ENCODE measurements around the gene RPP30. TPM values are rescaled to one million over a fixed set of nuclear protein-coding genes. Genes with fewer than 3 reads are reported as not detected.

Gene RPP30
- total and polyA plus RNA-seq, 2 experiments from 2014 or later: 89.7 to 142 TPM

GRCh38 chr10:90936276-90936659 is 64.5 kb downstream of the RPP30 start:
- no peaks in the 10 kb centered on the region for H3F3A ChIP-seq (replicated peaks; ENCODE audit: low read depth)
- H3K9me2 ChIP-seq (ENCODE audit: insufficient read depth): no peaks in the 10 kb centered on the region
- H3K4me3 ChIP-seq: no peak overlapping the region
- no peak overlapping the region for H2AFZ ChIP-seq
- peaks cover 8% of the 10 kb centered on the region; the same call in 2 of the 3 replicates for H3K4me1 Mint-ChIP-seq
- no peak overlapping the region for H3K27ac ChIP-seq (ENCODE audit: low read depth)
- H3K4me3 Mint-ChIP-seq: no peak overlapping the region
- H3K36me3 ChIP-seq (ENCODE audit: insufficient read depth): no peaks in the 10 kb centered on the region
- DNase-seq (ENCODE audit: low spot score) (no peak), ATAC-seq (no peak)
- no peaks in the 10 kb centered on the region for H3K79me2 ChIP-seq (replicated peaks; ENCODE audit: insufficient read depth)
- H3K4me1 ChIP-seq (ENCODE audit: insufficient read depth): peaks cover 7% of the 10 kb centered on the region
- peaks cover 100% of the 10 kb centered on the region for H3K27me3 ChIP-seq (ENCODE audit: insufficient read depth)
- TF ChIP-seq JUNB (IDR thresholded peaks at IDR 0.05; ENCODE audit: unreplicated experiment) (no peak), REST (IDR thresholded peaks at IDR 0.05; ENCODE audit: unreplicated experiment) (no peak), CTCF (conservative IDR thresholded peaks at IDR 0.05; ENCODE audit: low read depth in 2 of 2) (no peak)
- no peak overlapping the region for H3K27ac Mint-ChIP-seq
- H3K27me3 Mint-ChIP-seq (ENCODE audit: insufficient read depth, low read depth, poor library complexity): peaks cover 92% of the 10 kb centered on the region
- H3K9me3 Mint-ChIP-seq: no peaks in the 10 kb centered on the region
- H3K4me2 ChIP-seq: no peak overlapping the region
- H4K20me1 ChIP-seq (replicated peaks; ENCODE audit: insufficient read depth): no peaks in the 10 kb centered on the region
- H3K36me3 Mint-ChIP-seq (ENCODE audit: low read depth): no peaks in the 10 kb centered on the region

GRCh38 chr10:90937645-90938258 is 66.0 kb downstream of the RPP30 start:
- H3K27ac Mint-ChIP-seq: no peak overlapping the region
- no peak overlapping the region for H3K4me2 ChIP-seq
- ATAC-seq: no peak

More at GRCh38 chr10:90937645-90938258, 66.0 kb downstream of the RPP30 start:
- Mint-ChIP-seq H3K9me3 (no peaks in the 10 kb centered on the region), H3K27me3 (ENCODE audit: insufficient read depth, low read depth, poor library complexity) (peaks cover 86% of the 10 kb centered on the region), H3K36me3 (ENCODE audit: low read depth) (no peaks in the 10 kb centered on the region), H3K4me1 (peaks cover 4% of the 10 kb centered on the region; the same call in 1 of the 3 replicates), H3K4me3 (no peak overlapping the region)
- peaks cover 98% of the 10 kb centered on the region for H3K27me3 ChIP-seq (ENCODE audit: insufficient read depth)
- no peaks in the 10 kb centered on the region for H3K9me2 ChIP-seq (ENCODE audit: insufficient read depth)
- H3F3A ChIP-seq (replicated peaks; ENCODE audit: low read depth): no peaks in the 10 kb centered on the region
- H3K79me2 ChIP-seq (replicated peaks; ENCODE audit: insufficient read depth): no peaks in the 10 kb centered on the region
- H3K4me3 ChIP-seq: no peak overlapping the region
- no peaks in the 10 kb centered on the region for H3K36me3 ChIP-seq (ENCODE audit: insufficient read depth)
- H3K4me1 ChIP-seq (ENCODE audit: insufficient read depth): no peaks in the 10 kb centered on the region
- TF ChIP-seq JUNB (IDR thresholded peaks at IDR 0.05; ENCODE audit: unreplicated experiment): no peak
- no peak for TF ChIP-seq ZNF331 (CRISPR knock-in tag; IDR thresholded peaks at IDR 0.05; ENCODE audit: low read depth)
- TF ChIP-seq REST (IDR thresholded peaks at IDR 0.05; ENCODE audit: unreplicated experiment): no peak
- TF ChIP-seq EZH2 (IDR thresholded peaks at IDR 0.05; ENCODE audit: low read depth, unreplicated experiment): no peak
- TF ChIP-seq POLR2AphosphoS5 (IDR thresholded peaks at IDR 0.05; ENCODE audit: low read depth): no peak
- no peak for TF ChIP-seq CREB1 (CRISPR knock-in tag; IDR thresholded peaks at IDR 0.05; ENCODE audit: low read depth)
- H3K27ac ChIP-seq (ENCODE audit: low read depth): no peak overlapping the region
- no peaks in the 10 kb centered on the region for H4K20me1 ChIP-seq (replicated peaks; ENCODE audit: insufficient read depth)
- no peak overlapping the region for H2AFZ ChIP-seq
- no peak for DNase-seq (ENCODE audit: low spot score)

Data from GM23338 (cell line).